WTC11 (cell line): ENCODE results near the gene ZPR1. TPM values are rescaled to one million over a fixed set of nuclear protein-coding genes. Genes with fewer than 3 reads are reported as not detected.

Source experiments
- ATAC-seq: fragments of 200-7000 bp; cut with Tn5 transposase; 2 replicates; pipeline ENCODE4 v1.10.0; 2021; ENCODE audit warnings: mild to moderate bottlenecking, moderate library complexity
- CTCF ChIA-PET: fragments of 300-600 bp; sonication (Branson Sonifier 250); formaldehyde crosslinking; loops from one replicate; lab custom pipeline; 2021; ENCODE audit warnings: antibody characterized with exemption; lab: Charles Lee
- POLR2A ChIA-PET: fragments of 350-600 bp; sonication (Branson Sonifier 250); formaldehyde crosslinking; loops from one replicate; lab custom pipeline; 2021; ENCODE audit warnings: antibody characterized with exemption; lab: Charles Lee
- DNase-seq: peaks from one replicate; pipeline ENCODE4 v3.0.0; 2021; ENCODE audit warnings: low spot score
- H3K27ac Mint-ChIP-seq: 2 replicates; pipeline ENCODE4 v1.8.0; 2021; ENCODE audit warnings: mixed read lengths
- H3K27me3 Mint-ChIP-seq: 2 replicates; pipeline ENCODE4 v1.8.0; 2021; ENCODE audit warnings: low read depth, mild to moderate bottlenecking, moderate library complexity, mixed read lengths
- H3K36me3 Mint-ChIP-seq: 2 replicates; pipeline ENCODE4 v1.8.0; 2021; ENCODE audit warnings: mixed read lengths
- H3K4me1 Mint-ChIP-seq: 2 replicates; pipeline ENCODE4 v1.8.0; 2022; ENCODE audit warnings: mixed read lengths
- H3K4me3 Mint-ChIP-seq: 2 replicates; pipeline ENCODE4 v1.8.0; 2021; ENCODE audit warnings: mild to moderate bottlenecking, moderate library complexity, mixed read lengths
- H3K9me3 Mint-ChIP-seq: 2 replicates; pipeline ENCODE4 v1.8.0; 2021; ENCODE audit warnings: mixed read lengths
- ATF2 ChIP-seq: sonication (generic); formaldehyde crosslinking; IDR thresholded peaks from 2 replicates; pipeline ENCODE4 v1.8.1; 2022; ENCODE audit warnings: low read depth, missing genetic modification reagents, borderline replicate concordance
- E2F1 ChIP-seq: sonication (generic); formaldehyde crosslinking; IDR thresholded peaks from 2 replicates; pipeline ENCODE4 v1.8.0; 2022; ENCODE audit warnings: mild to moderate bottlenecking, missing genetic modification reagents
- ERG ChIP-seq: fragments of 250-450 bp; sonication (Bioruptor Pico); IDR thresholded peaks from 2 replicates; pipeline ENCODE4 v1.8.0; 2021; ENCODE audit warnings: mild to moderate bottlenecking
- FOXK1 ChIP-seq: sonication (generic); formaldehyde crosslinking; IDR thresholded peaks from 2 replicates; pipeline ENCODE4 v1.8.0; 2022; ENCODE audit warnings: mild to moderate bottlenecking, moderate library complexity, missing genetic modification reagents
- FOXP1 ChIP-seq: sonication (generic); formaldehyde crosslinking; IDR thresholded peaks from 2 replicates; pipeline ENCODE4 v1.8.0; 2022; ENCODE audit warnings: missing genetic modification reagents, mild to moderate bottlenecking, moderate library complexity, borderline replicate concordance
- GABPB1 ChIP-seq: sonication (generic); formaldehyde crosslinking; IDR thresholded peaks from 2 replicates; pipeline ENCODE4 v1.8.1; 2023; ENCODE audit warnings: mild to moderate bottlenecking, missing genetic modification reagents
- GRHL2 ChIP-seq: fragments of 250-450 bp; sonication (Bioruptor Pico); IDR thresholded peaks from 2 replicates; pipeline ENCODE4 v1.8.0; 2022; ENCODE audit warnings: mild to moderate bottlenecking, moderate library complexity; ENCODE audit not compliant: insufficient replicate concordance, severe bottlenecking
- JAZF1 ChIP-seq: fragments of 250-450 bp; sonication (Bioruptor Pico); IDR thresholded peaks from 2 replicates; pipeline ENCODE4 v1.9.0; 2021; ENCODE audit warnings: moderate library complexity, mild to moderate bottlenecking, inconsistent platforms
- KAT7 ChIP-seq: sonication (generic); formaldehyde crosslinking; IDR thresholded peaks from 2 replicates; pipeline ENCODE4 v1.8.1; 2023; ENCODE audit warnings: missing genetic modification reagents, mild to moderate bottlenecking, borderline replicate concordance
- MXD4 ChIP-seq: fragments of 250-450 bp; sonication (Bioruptor Pico); IDR thresholded peaks from 2 replicates; pipeline ENCODE4 v1.8.0; 2021; ENCODE audit warnings: mild to moderate bottlenecking, moderate library complexity, borderline replicate concordance
- NFATC4 ChIP-seq: fragments of 250-450 bp; sonication (Bioruptor Pico); IDR thresholded peaks from 2 replicates; pipeline ENCODE4 v1.9.0; 2021; ENCODE audit warnings: mild to moderate bottlenecking
- NR3C1 ChIP-seq: sonication (generic); formaldehyde crosslinking; conservative IDR thresholded peaks from 2 replicates; pipeline ENCODE4 v1.8.1; 2023; ENCODE audit warnings: low read depth, mild to moderate bottlenecking, missing genetic modification reagents
- PREB ChIP-seq: sonication (generic); formaldehyde crosslinking; IDR thresholded peaks from 2 replicates; pipeline ENCODE4 v1.8.1; 2022; ENCODE audit warnings: mild to moderate bottlenecking, missing genetic modification reagents, moderate library complexity, borderline replicate concordance
- RORB ChIP-seq: fragments of 250-450 bp; sonication (Bioruptor Pico); IDR thresholded peaks from 2 replicates; pipeline ENCODE4 v1.9.0; 2021; ENCODE audit warnings: mild to moderate bottlenecking
- SP1 ChIP-seq: sonication (generic); formaldehyde crosslinking; conservative IDR thresholded peaks from 2 replicates; pipeline ENCODE4 v1.8.1; 2022; ENCODE audit warnings: missing genetic modification reagents
- TP53 ChIP-seq: sonication (generic); formaldehyde crosslinking; IDR thresholded peaks from 2 replicates; pipeline ENCODE4 v1.8.1; 2023; ENCODE audit warnings: mild to moderate bottlenecking, missing genetic modification reagents
- ZNF396 ChIP-seq: fragments of 250-450 bp; sonication (Bioruptor Pico); IDR thresholded peaks from 2 replicates; pipeline ENCODE4 v1.8.0; 2021; ENCODE audit warnings: mild to moderate bottlenecking, moderate library complexity, borderline replicate concordance
- ZNF425 ChIP-seq: fragments of 250-450 bp; sonication (Bioruptor Pico); conservative IDR thresholded peaks from 2 replicates; pipeline ENCODE4 v1.9.0; 2021; ENCODE audit warnings: mild to moderate bottlenecking
- ZNF532 ChIP-seq: fragments of 250-450 bp; sonication (Bioruptor Pico); IDR thresholded peaks from 2 replicates; pipeline ENCODE4 v1.9.0; 2021; ENCODE audit warnings: mild to moderate bottlenecking, borderline replicate concordance
- total RNA-seq: library from RNA; stranded (reverse); gene quantifications from 3 replicates; pipeline ENCODE4 v1.2.3, GENCODE V29; 2021

The ZPR1 gene
- total RNA-seq, 1 experiment from 2014 or later: 59.6 TPM

- Mint-ChIP-seq H3K4me3 (no peak overlapping the region), H3K27ac (no peak overlapping the region), H3K36me3 (no peaks in the 10 kb centered on the region), H3K9me3 (no peaks in the 10 kb centered on the region), H3K4me1 (peaks cover 44% of the 10 kb centered on the region), H3K27me3 (no peaks in the 10 kb centered on the region)
- TF ChIP-seq FOXP1: no peak
- no peak for TF ChIP-seq NFATC4
- ChIA-PET POLR2A (no interaction called here), CTCF (interaction anchor here (1.5 kb wide), 1 partner anchor 99 kb away, joined by 3 read pairs; no protein-coding TSS in a partner anchor)
- DNase-seq (no peak), ATAC-seq (peak; percentile 11)
These were observed 51.1 kb downstream of the ZPR1 start for GRCh38 chr11:116736763-116737162.

- Mint-ChIP-seq H3K27me3 (no peaks in the 10 kb centered on the region), H3K4me3 (no peak overlapping the region), H3K36me3 (no peaks in the 10 kb centered on the region), H3K4me1 (peaks cover 37% of the 10 kb centered on the region), H3K27ac (no peak overlapping the region), H3K9me3 (no peaks in the 10 kb centered on the region)
- ChIA-PET POLR2A (no interaction called here), CTCF (interaction anchor here (0.6 to 4.6 kb wide), 8 partner anchors 8 to 452 kb away, joined by 3 to 91 read pairs (median 4); partner anchors contain the start of gene APOA5)
- DNase-seq (no peak), ATAC-seq (no peak)
- TF ChIP-seq ZNF396 (CRISPR knock-in tag): no peak
- TF ChIP-seq ZNF425 (CRISPR knock-in tag): no peak
- no peak for TF ChIP-seq NR3C1
- TF ChIP-seq MXD4 (CRISPR knock-in tag): no peak
- no peak for TF ChIP-seq FOXK1
- TF ChIP-seq E2F1 (CRISPR knock-in tag): no peak
These were observed 53.8 kb downstream of the ZPR1 start for GRCh38 chr11:116733969-116734508.

GRCh38 chr11:116733043-116733755, 54.6 kb downstream of the ZPR1 start:
- ChIA-PET CTCF (interaction anchor here (0.6 to 4.6 kb wide), 37 partner anchors 9 to 848 kb away, joined by 3 to 91 read pairs (median 6); partner anchors contain the start of genes APOA5 and ZPR1), POLR2A (no interaction called here)
- H3K4me1 Mint-ChIP-seq: peaks cover 36% of the 10 kb centered on the region
- H3K27me3 Mint-ChIP-seq: no peaks in the 10 kb centered on the region
- no peaks in the 10 kb centered on the region for H3K9me3 Mint-ChIP-seq
- ATAC-seq (no peak; the same call in 1 of the 2 replicates), DNase-seq (no peak)
- H3K36me3 Mint-ChIP-seq: no peaks in the 10 kb centered on the region
- no peak overlapping the region for H3K27ac Mint-ChIP-seq
- no peak overlapping the region for H3K4me3 Mint-ChIP-seq
- TF ChIP-seq PREB (CRISPR knock-in tag): no peak
- no peak for TF ChIP-seq ZNF532 (CRISPR knock-in tag)
- no peak for TF ChIP-seq GRHL2 (CRISPR knock-in tag)
- no peak for TF ChIP-seq TP53 (CRISPR knock-in tag)
- no peak for TF ChIP-seq GABPB1
- no peak for TF ChIP-seq ERG (CRISPR knock-in tag)
- TF ChIP-seq ATF2 (CRISPR knock-in tag): no peak
- TF ChIP-seq SP1: no peak
- no peak for TF ChIP-seq RORB (CRISPR knock-in tag)
- TF ChIP-seq KAT7 (CRISPR knock-in tag): no peak
- no peak for TF ChIP-seq JAZF1 (CRISPR knock-in tag)
